Stomach (tissue), 9 donors: ENCODE measurements around the gene SNAP25. TPM values are rescaled to one million over a fixed set of nuclear protein-coding genes. Genes with fewer than 3 reads are reported as not detected.

Experiments
- DNase-seq, 2 donors: peaks; one replicate each; pipeline versions ENCODE4 v3.0.0 to v3.0.0-alpha.2; 2013 to 2019
- H3K27ac ChIP-seq, 5 donors: fragments of 200-600 bp in 4 of 5; sonication (generic) in 4 of 5; one replicate each; pipeline ENCODE4 v1.5.1; 2013 to 2019; ENCODE audit warnings: mild to moderate bottlenecking in 1 of 5, moderate library complexity in 1 of 5
- H3K27me3 ChIP-seq, 3 donors: fragments of 200-600 bp; sonication (generic); one replicate each; pipeline ENCODE4 v1.5.1; 2017 to 2019; ENCODE audit warnings: mixed run types in 1 of 3
- H3K36me3 ChIP-seq, 4 donors: fragments of 200-600 bp; sonication (generic); 1 replicate in 3 of 4; 2 replicates in 1 of 4; pipeline ENCODE4 v1.5.1; 2016 to 2019
- H3K4me1 ChIP-seq, 4 donors: fragments of 200-600 bp; sonication (generic); one replicate each; pipeline ENCODE4 v1.5.1; 2016 to 2019
- H3K4me3 ChIP-seq, 4 donors: fragments of 200-600 bp; sonication (generic) in 3 of 4; one replicate each; pipeline ENCODE4 v1.5.1; 2016 to 2019; ENCODE audit warnings: mild to moderate bottlenecking in 1 of 4
- H3K9me3 ChIP-seq, 4 donors: fragments of 200-600 bp; sonication (generic); one replicate each; pipeline ENCODE4 v1.5.1; 2016 to 2019
- CTCF ChIP-seq, 7 experiments: fragments of 450-650 bp in 4 of 7; fragments of 200-600 bp in 3 of 7; sonication (generic) in 3 of 7; IDR thresholded peaks; one replicate each; pipeline ENCODE4 v1.5.1; 2016 to 2019; ENCODE audit warnings: antibody characterized with exemption in 7 of 7, control low read depth in 2 of 7, mild to moderate bottlenecking in 1 of 7
- EP300 ChIP-seq: sonication (generic); formaldehyde crosslinking; IDR thresholded peaks from one replicate; pipeline ENCODE4 v1.6.1; 2017; ENCODE audit warnings: antibody characterized with exemption
- POLR2A ChIP-seq, 4 donors: fragments of 450-650 bp; IDR thresholded peaks; one replicate each; pipeline ENCODE4 v1.6.1; 2016; ENCODE audit warnings: antibody characterized with exemption in 4 of 4, control low read depth in 2 of 4, mild to moderate bottlenecking in 1 of 4, moderate library complexity in 1 of 4
- POLR2AphosphoS5 ChIP-seq, 3 donors: sonication (generic); formaldehyde crosslinking; IDR thresholded peaks; one replicate each; pipeline ENCODE4 v1.6.1; 2016; ENCODE audit warnings: antibody characterized with exemption in 3 of 3
- WGBS, 5 donors: extraction: QIAGEN DNeasy Blood & Tissue Kit in 3 of 5; methylation state at CpG; one replicate each; pipeline versions ENCODE4 v1.1.5 to v1.1.7; 2013 to 2018; 5-methylcytosine and 5-hydroxymethylcytosine counted together
- intact Hi-C: fragments of 100-400 bp; cut with DNase I; formaldehyde crosslinking; loops from one replicate; pipeline ENCODE4 v1.15.1; 2023; ENCODE audit warnings: low total_unique reads
- polyA plus RNA-seq, 3 donors: library from polyadenylated mRNA; stranded (reverse); fragments of 200-250 nt; gene quantifications; one replicate each; pipeline ENCODE4 v1.2.3, GENCODE V29; 2013
- small RNA-seq, 4 donors: library from RNA; depleted of rRNA; stranded (forward); fragments of <200 nt; gene quantifications; one replicate each; pipeline ENCODE3, GENCODE V24; 2016
- total RNA-seq, 5 donors: library from RNA; depleted of rRNA; stranded (reverse); fragments of >200 nt; gene quantifications; one replicate each; pipeline versions ENCODE4 v1.1.0 to v1.2.3, GENCODE V29; 2014 to 2016
- donor health status: healthy with polysubstance abuse.
- donor health status: Bipolar disorder and iron deficiency.
- donor health status: healthy.

The SNAP25 gene
- total and polyA plus RNA-seq, 8 donors: 1.8 to 12.5 (median 2.8) TPM; not detected in 1

GRCh38 chr20:10356628-10357027, 138.0 kb downstream of the SNAP25 start:
- H3K36me3 ChIP-seq: no peaks in the 10 kb centered on the region
- TF ChIP-seq EP300 (no peak), CTCF (IDR thresholded peaks at IDR 0.05) (no peak), POLR2A (IDR thresholded peaks at IDR 0.05) (no peak), POLR2AphosphoS5 (IDR thresholded peaks at IDR 0.05) (no peak)
- no peak overlapping the region for H3K4me3 ChIP-seq
- H3K27me3 ChIP-seq: no peaks in the 10 kb centered on the region
- 93 to 100% (median 94%) methylated on average over 1 of the region's 1 CpG for WGBS, 5 donors
- H3K9me3 ChIP-seq: no peaks in the 10 kb centered on the region
- intact Hi-C loops: no loop called here
- H3K4me1 ChIP-seq: peaks cover 0 to 7% (median 4%) of the 10 kb centered on the region in 4 donors
- no peak overlapping the region for H3K27ac ChIP-seq
- DNase-seq: no peak

Small RNA genes lying within 50 kb of the gene (small RNA-seq; reads per million reads assigned to genes)
- gene HIGD1AP15: 0 reads per million in 4 donors

Other genes with a start within 250 kb of the SNAP25 start
- gene ANKEF1, start 183.8 kb upstream of the SNAP25 start, total RNA-seq: 1 to 10 TPM in 4 of 5 donors, under 1 TPM in 1; 0.58 to 9.4 (median 1.3) TPM
- gene ANKEF1, start 183.8 kb upstream of the SNAP25 start, polyA plus RNA-seq: 1 to 10 TPM; 1.5 to 2.0 (median 1.7) TPM
- gene MKKS, start 215.4 kb downstream of the SNAP25 start, total RNA-seq: 10 to 100 TPM in 3 of 5 donors, 1 to 10 TPM in 2; 6.1 to 13.8 (median 10.5) TPM
- 10 to 100 TPM; 12.4 to 18.6 (median 17.9) TPM for gene MKKS, start 215.4 kb downstream of the SNAP25 start, polyA plus RNA-seq
- gene SLX4IP, start 216.5 kb downstream of the SNAP25 start, total RNA-seq: 1 to 10 TPM; 1.4 to 4.6 (median 3.0) TPM
- gene SLX4IP, start 216.5 kb downstream of the SNAP25 start, polyA plus RNA-seq: 1 to 10 TPM in 2 of 3 donors, under 1 TPM in 1; 1.00 to 2.8 (median 1.1) TPM